ENCODE measurements around the gene CCNB2. TPM values are rescaled to one million over a fixed set of nuclear protein-coding genes. Genes with fewer than 3 reads are reported as not detected.

The CCNB2 gene
- polyA plus RNA-seq, 1 donor, result 61.4 TPM

GRCh38 chr15:59166166-59166565 lies 61.2 kb downstream of the CCNB2 start:
- no peak for DNase-seq

- DNase-seq, result no peak
Measured at GRCh38 chr15:59166601-59167265, 61.8 kb downstream of the CCNB2 start.

GRCh38 chr15:59168536-59168935 lies 63.6 kb downstream of the CCNB2 start:
- DNase-seq, result no peak

GRCh38 chr15:59169251-59169708 lies 64.3 kb downstream of the CCNB2 start:
- DNase-seq, result no peak

GRCh38 chr15:59170295-59171066 lies 65.5 kb downstream of the CCNB2 start:
- no peak for DNase-seq

- DNase-seq, result no peak
Measured at GRCh38 chr15:59171067-59171397, 66.1 kb downstream of the CCNB2 start.

- no peak for DNase-seq
Measured at GRCh38 chr15:59172289-59172901, 67.4 kb downstream of the CCNB2 start.

GRCh38 chr15:59173194-59173593 lies 68.2 kb downstream of the CCNB2 start:
- DNase-seq, result no peak

GRCh38 chr15:59174151-59174834 lies 69.3 kb downstream of the CCNB2 start:
- DNase-seq, result no peak

Other genes starting within 250 kb of the CCNB2 start
- gene SLTM, start 171.5 kb upstream of the CCNB2 start, polyA plus RNA-seq (ENCODE audit: insufficient read length), result 183 TPM
- 42.1 TPM for gene RNF111, start 117.5 kb upstream of the CCNB2 start, polyA plus RNA-seq (ENCODE audit: insufficient read length)
- 0.23 TPM for gene LDHAL6B, start 101.7 kb downstream of the CCNB2 start, polyA plus RNA-seq (ENCODE audit: insufficient read length)

Measured in left kidney (tissue), 2 donors.